ENCODE results near the gene YAP1. TPM values are rescaled to one million over a fixed set of nuclear protein-coding genes. Genes with fewer than 3 reads are reported as not detected.

YAP1 gene
- total and polyA plus RNA-seq, 2 experiments from 2014 or later: 20.6 to 111 TPM

DNA sequence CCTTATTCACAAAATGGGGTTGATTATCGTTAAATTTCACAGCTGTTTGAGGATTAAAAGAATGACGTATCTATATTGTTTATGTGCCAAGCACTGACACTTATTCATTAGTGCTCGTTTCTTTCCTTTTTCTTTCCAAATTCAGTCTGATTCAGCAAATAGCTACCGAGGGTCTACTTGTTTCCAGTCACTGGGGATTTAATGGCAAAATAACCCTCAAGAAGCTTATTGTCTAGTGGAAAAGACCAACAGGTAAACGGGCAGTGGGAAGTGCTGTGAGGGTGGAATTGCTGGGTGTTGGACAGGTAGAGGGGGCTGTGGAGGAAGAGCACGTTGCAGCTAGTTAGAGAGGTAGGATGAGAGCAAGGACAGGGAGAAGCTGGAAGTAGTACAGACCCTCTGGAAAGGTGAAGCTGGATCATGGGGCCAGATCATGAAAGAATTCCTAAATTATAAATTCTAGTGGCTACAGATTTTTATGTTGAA lies 158.8 kb downstream of the YAP1 start:
- Histone ChIP-seq H3K27me3 (no peaks in the 10 kb centered on the region), H4K20me1 (ENCODE audit: insufficient read depth, poor library complexity, severe bottlenecking) (no peaks in the 10 kb centered on the region), H3K36me3 (replicated peaks; ENCODE audit: insufficient read depth, low read depth) (no peaks in the 10 kb centered on the region), H3K4me3 (no peak overlapping the region), H3K4me1 (ENCODE audit: insufficient read depth) (peaks cover 18% of the 10 kb centered on the region), H3K9me3 (ENCODE audit: low read depth) (no peaks in the 10 kb centered on the region), H3K27ac (peak overlapping the region; percentile 43), H3K4me2 (peak overlapping the region; percentile 67), H3K9me2 (replicated peaks; ENCODE audit: insufficient read depth) (no peaks in the 10 kb centered on the region), H2AFZ (peak overlapping the region; percentile 69), H3K79me2 (no peaks in the 10 kb centered on the region)
- WGBS (ENCODE audit: low lambda C conversion rate, missing lambda C conversion rate): 27% methylated on average over 6 of the region's 6 CpGs
- TF ChIP-seq, protein P1, sequence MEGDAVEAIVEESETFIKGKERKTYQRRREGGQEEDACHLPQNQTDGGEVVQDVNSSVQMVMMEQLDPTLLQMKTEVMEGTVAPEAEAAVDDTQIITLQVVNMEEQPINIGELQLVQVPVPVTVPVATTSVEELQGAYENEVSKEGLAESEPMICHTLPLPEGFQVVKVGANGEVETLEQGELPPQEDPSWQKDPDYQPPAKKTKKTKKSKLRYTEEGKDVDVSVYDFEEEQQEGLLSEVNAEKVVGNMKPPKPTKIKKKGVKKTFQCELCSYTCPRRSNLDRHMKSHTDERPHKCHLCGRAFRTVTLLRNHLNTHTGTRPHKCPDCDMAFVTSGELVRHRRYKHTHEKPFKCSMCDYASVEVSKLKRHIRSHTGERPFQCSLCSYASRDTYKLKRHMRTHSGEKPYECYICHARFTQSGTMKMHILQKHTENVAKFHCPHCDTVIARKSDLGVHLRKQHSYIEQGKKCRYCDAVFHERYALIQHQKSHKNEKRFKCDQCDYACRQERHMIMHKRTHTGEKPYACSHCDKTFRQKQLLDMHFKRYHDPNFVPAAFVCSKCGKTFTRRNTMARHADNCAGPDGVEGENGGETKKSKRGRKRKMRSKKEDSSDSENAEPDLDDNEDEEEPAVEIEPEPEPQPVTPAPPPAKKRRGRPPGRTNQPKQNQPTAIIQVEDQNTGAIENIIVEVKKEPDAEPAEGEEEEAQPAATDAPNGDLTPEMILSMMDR (IDR thresholded peaks at IDR 0.05; ENCODE audit: poor library complexity): no peak
- no peak for TF ChIP-seq EZH2 (IDR thresholded peaks at IDR 0.05; ENCODE audit: borderline replicate concordance)
- TF ChIP-seq EZH2phosphoT487 (IDR thresholded peaks at IDR 0.05; ENCODE audit: low read depth, severe bottlenecking, unreplicated experiment): no peak
- DNase-seq (ENCODE audit: low spot score): no peak

DNA sequence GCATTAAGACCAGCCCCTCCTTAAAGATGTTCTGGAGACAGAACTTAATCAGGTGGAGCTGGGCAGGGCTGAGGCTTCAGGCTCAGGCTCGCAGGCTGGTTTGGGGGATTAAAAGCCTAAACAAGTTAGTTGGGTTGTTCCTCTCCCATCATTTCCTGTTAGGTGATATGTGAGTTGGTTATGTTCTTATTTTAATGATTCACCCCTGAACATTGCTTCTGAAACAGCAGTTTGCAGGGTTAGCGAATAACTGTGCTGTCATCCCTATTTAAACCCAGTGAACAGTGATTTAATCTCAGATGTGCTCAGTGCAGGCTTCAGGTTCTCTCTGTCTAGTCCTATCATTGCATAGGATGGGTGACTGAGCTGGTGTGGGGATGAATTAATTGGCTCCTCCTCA lies 159.7 kb downstream of the YAP1 start:
- Histone ChIP-seq H3K79me2 (no peaks in the 10 kb centered on the region), H3K4me3 (no peak overlapping the region), H3K27ac (no peak overlapping the region), H3K4me2 (no peak overlapping the region), H3K9me2 (replicated peaks; ENCODE audit: insufficient read depth) (no peaks in the 10 kb centered on the region), H3K27me3 (no peaks in the 10 kb centered on the region), H3K36me3 (replicated peaks; ENCODE audit: insufficient read depth, low read depth) (no peaks in the 10 kb centered on the region), H3K9me3 (ENCODE audit: low read depth) (no peaks in the 10 kb centered on the region), H4K20me1 (ENCODE audit: insufficient read depth, poor library complexity, severe bottlenecking) (no peaks in the 10 kb centered on the region), H3K4me1 (ENCODE audit: insufficient read depth) (peaks cover 18% of the 10 kb centered on the region), H2AFZ (no peak overlapping the region)
- DNase-seq (ENCODE audit: low spot score): no peak
- WGBS (ENCODE audit: low lambda C conversion rate, missing lambda C conversion rate): 66% methylated on average over 2 of the region's 2 CpGs
- no peak for TF ChIP-seq EZH2phosphoT487 (IDR thresholded peaks at IDR 0.05; ENCODE audit: low read depth, severe bottlenecking, unreplicated experiment)

DNA sequence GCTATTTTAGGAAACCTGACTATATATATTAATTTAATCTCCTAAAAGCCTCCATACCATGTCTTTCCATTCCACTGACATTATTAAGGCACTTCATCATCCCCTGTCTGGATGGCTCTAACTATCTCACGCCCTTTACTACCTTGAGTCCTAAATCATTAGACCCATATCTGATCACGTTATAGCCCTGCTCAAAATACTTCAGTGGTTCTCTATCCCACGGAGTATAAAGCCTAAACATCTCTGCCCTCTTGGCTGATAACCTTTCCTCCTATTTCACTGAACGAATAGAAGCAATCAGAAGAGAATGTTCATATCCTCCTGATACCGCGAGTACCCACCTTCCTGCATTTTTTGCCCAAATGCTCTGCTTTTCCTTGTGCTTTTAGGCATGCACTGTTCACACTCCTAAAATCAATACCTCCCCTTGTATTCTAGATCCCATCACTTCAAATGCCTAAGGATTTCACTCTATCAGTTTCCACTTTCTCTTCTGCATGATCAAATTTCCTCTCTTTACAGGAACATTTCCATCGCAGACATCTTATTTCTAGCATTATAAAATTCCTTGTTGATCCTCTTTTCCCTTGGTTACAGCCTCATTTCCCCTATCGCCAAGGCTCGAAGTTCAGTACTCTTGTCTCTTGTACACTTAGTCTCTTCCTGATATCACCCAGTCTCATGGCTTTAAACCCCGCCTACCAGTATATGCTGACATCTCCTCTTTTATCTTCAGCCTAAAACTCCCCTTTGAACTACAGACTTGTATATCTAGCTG lies 162.0 kb downstream of the YAP1 start:
- Histone ChIP-seq H3K4me1 (ENCODE audit: insufficient read depth) (peaks cover 27% of the 10 kb centered on the region), H3K27me3 (no peaks in the 10 kb centered on the region), H3K79me2 (no peaks in the 10 kb centered on the region), H3K27ac (peak overlapping the region; percentile 49), H3K4me2 (peak overlapping the region; percentile 55), H3K9me3 (ENCODE audit: low read depth) (no peaks in the 10 kb centered on the region), H2AFZ (no peak overlapping the region), H3K36me3 (replicated peaks; ENCODE audit: insufficient read depth, low read depth) (no peaks in the 10 kb centered on the region), H3K4me3 (no peak overlapping the region), H3K9me2 (replicated peaks; ENCODE audit: insufficient read depth) (no peaks in the 10 kb centered on the region), H4K20me1 (ENCODE audit: insufficient read depth, poor library complexity, severe bottlenecking) (no peaks in the 10 kb centered on the region)
- 40% methylated on average over 10 of the region's 10 CpGs for WGBS (ENCODE audit: low lambda C conversion rate, missing lambda C conversion rate)
- peak; percentile 61 for DNase-seq (ENCODE audit: low spot score)
- TF ChIP-seq, protein P1 (IDR thresholded peaks at IDR 0.05; ENCODE audit: poor library complexity): no peak

DNA sequence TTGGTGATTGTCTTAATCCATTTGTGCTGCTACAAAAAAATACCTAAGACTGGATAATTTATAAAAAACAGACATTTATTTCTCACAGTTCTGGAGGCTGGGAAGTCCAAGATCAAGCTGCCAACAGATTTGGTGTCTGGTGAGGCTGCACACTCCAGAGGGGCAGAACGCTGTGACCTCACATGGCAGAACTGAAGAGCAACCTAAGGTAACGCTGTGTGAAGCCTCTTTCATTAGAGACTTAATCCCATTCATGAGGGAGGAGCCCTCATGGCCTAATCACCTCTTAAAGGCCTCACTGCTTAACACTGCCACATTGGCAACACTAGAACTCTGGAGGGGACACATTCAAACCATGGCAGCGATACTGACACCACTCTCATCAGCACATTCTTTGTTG lies 164.4 kb downstream of the YAP1 start:
- Histone ChIP-seq H2AFZ (no peak overlapping the region), H3K27me3 (no peaks in the 10 kb centered on the region), H3K9me2 (replicated peaks; ENCODE audit: insufficient read depth) (no peaks in the 10 kb centered on the region), H3K79me2 (no peaks in the 10 kb centered on the region), H3K27ac (no peak overlapping the region), H3K4me3 (no peak overlapping the region), H4K20me1 (ENCODE audit: insufficient read depth, poor library complexity, severe bottlenecking) (no peaks in the 10 kb centered on the region), H3K4me2 (no peak overlapping the region), H3K36me3 (replicated peaks; ENCODE audit: insufficient read depth, low read depth) (no peaks in the 10 kb centered on the region), H3K9me3 (ENCODE audit: low read depth) (no peaks in the 10 kb centered on the region), H3K4me1 (ENCODE audit: insufficient read depth) (peaks cover 21% of the 10 kb centered on the region)
- no peak for DNase-seq (ENCODE audit: low spot score)
- WGBS (ENCODE audit: low lambda C conversion rate, missing lambda C conversion rate): 88% methylated on average over 3 of the region's 3 CpGs
- TF ChIP-seq EZH2phosphoT487 (IDR thresholded peaks at IDR 0.05; ENCODE audit: low read depth, severe bottlenecking, unreplicated experiment): no peak
- TF ChIP-seq, protein P1 (IDR thresholded peaks at IDR 0.05; ENCODE audit: poor library complexity): no peak
- no peak for TF ChIP-seq EZH2 (IDR thresholded peaks at IDR 0.05; ENCODE audit: borderline replicate concordance)
